Activated T-cell treated with anti-CD3 and anti-CD28 coated beads for 24 hours (primary cell): ENCODE data around the gene SYNE1.

ENCODE experiments used
- DNase-seq: peaks from one replicate; pipeline ENCODE4 v3.0.0-alpha.2; 2020; ENCODE audit warnings: low read depth

Gene SYNE1

DNA sequence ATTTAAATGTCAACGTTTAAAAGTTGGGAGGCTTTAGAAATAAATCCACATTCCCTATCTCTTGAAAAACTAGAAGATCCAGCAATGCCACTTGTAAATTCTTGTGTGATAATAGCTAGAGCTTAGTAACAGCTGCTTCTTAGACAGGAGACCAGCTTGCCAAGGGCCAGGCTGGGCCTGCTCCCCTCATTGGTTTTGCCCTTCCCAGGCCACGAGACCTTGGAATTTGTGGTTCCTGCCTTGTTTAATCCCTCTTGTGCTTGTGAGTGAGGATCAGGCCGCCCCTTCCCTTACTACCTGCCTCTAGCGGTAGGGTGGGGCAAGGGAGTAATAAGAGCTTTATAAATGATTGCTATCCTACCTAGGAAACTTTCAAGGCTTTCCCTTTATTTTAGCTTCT is 363.5 kb downstream of the SYNE1 start:
- DNase-seq = no peak

DNA sequence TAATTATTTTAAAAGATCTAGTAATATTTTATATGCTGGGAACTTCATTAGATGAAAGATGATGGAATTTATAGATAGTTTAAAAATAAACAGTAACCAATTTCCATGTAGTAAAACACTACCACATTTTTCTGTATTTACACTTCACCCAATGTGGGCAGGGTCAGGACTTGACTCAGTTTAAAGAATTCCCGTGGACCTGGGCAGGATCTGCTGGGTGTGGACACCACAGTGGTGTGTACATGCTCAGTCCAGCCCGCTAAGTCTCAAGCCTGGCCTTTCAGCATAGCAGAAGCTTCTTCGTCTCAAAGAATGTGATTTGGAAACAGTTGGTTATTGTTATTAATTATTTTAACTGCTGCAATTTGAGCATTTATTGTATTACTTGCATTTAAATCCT is 364.2 kb downstream of the SYNE1 start:
- DNase-seq = no peak

DNA sequence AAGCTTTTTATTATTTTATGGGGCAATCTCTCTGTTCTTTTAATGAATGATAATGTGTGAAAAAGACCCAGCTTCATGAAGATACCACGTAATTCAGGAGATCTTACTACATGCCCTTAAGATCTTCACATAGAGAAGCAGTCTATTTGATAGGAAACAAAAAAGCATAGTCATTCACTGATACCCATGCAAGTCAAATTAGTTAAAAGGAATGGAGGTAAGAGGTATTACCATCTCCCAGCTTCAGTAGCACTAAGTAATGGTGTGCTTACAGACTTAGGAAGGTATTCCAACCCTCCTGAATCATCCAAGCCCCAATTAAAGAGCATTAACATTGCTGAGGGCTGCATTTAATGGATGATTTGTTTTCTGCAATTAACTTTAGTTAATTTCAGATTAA is 364.7 kb downstream of the SYNE1 start:
- DNase-seq = no peak

DNA sequence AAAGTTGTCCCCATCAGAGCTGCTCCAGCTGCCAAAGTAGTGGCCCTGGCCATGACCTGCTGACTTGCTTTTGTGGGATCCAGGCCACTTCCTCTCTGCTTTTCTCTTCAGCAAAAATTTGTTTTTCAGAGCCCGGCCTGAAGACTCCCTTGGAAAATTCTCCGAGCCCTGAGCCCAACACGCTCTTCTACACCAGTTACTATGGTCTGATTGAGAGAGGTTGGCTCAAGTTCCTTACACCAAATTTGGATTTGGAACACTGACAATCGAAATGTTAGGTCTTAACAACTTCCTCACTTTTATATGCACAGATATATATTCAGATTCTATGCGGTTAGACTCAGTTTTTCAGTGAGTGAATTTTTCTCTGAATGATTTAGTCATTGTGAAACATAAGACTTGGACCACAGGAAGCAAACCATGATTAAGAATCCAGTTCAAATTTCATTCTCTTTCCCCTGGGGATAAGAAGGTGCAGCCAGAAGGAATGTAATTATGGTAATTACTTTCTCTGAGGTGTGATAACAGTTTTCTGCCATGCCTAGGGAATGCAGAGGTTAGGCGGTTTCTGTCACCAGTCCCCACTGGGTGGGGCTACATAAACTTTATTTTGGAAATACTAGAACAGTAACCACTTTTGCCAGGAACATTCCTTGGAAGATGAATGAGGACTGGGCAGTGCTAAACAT is 365.2 kb downstream of the SYNE1 start:
- no peak for DNase-seq

DNA sequence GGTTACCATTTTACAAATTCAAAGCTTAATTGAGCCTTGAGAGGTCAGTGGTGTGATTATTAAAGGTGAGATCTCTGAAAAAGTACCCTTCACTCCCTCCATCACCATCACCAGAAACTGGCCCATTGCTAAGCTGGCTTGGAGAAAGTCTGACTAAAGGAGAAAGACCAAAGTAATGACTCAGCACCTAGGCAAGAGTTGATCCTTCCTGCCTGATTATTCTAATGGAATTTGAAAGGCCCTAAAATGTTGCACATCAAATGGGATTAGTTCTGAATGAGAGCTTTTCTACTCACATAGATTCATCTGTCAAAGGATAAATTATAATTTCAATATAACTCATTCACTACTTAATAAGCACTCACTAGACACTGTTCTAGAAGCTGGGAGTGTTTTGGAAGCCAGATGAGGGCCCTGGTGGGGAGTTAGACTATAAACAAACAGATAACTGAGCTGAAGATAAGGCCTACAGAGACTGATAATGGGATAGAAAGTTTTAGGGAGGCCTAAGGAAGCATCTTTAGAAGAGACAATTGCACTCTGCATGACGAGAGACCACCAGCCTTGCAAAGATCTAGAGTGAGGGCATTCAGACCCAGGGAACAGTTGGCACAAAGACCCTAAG is 366.7 kb downstream of the SYNE1 start:
- no peak for DNase-seq

GRCh38 chr6:152268846-152269442 is 368.2 kb downstream of the SYNE1 start:
- DNase-seq = no peak

DNA sequence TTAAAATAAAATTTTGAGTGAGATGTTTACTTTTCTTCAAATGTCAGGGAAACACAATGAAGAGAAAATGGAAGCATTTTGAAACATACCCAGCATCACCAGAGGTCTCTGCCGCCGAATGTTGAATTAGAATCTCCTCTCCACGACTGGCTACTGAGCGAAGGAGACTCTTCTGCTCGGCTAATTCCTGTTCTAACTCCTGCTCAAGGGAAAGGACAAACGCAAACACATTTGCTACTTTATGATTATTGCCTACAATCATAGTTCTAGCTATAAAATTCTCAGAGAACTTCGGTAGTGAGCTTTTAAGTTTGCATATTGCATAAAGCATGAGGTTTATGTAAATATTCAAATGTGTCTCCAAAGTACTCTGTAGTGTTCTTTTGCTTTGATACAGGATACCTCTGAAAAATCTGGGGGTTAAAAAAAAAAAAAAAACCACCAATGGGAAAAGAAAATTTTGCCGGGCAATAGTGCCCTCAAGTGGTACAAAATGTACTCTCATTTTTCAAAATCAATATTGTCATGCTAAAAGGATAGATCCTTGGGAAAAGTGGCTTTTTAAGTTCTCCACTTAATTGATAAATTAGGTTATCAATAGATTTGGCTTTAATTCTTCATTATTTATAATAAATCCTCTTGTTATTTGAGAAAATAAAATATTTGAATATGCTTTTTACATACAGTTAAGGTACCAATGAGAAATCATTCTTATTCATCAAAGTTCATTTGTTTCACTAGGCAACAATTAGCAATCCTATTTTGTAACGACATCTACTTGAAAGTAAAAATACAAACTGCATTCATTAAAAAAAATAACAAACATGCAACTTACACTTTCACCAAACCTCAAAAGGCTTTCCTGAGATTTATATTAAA is 369.0 kb downstream of the SYNE1 start:
- peak; percentile 1 for DNase-seq

GRCh38 chr6:152265651-152266050 is 371.5 kb downstream of the SYNE1 start:
- DNase-seq = no peak

DNA sequence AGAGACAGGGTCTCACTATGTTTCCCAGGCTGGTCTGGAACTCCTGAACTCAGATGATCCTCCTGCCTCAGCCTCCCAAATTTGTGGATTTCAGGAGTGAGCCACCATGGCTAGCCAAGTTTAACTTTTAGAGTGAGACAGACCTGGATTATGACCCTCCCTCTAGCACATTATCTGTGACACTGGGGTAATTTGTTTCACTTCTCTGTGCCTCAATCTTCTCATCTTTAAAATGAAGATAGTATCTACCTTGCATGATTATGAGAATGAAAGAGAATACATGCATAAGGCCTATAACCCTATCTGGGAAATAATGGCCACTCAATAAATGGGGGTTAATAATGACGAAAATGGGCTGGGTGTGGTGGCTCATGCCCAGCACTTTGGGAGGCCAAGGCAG is 373.6 kb downstream of the SYNE1 start:
- no peak for DNase-seq

DNA sequence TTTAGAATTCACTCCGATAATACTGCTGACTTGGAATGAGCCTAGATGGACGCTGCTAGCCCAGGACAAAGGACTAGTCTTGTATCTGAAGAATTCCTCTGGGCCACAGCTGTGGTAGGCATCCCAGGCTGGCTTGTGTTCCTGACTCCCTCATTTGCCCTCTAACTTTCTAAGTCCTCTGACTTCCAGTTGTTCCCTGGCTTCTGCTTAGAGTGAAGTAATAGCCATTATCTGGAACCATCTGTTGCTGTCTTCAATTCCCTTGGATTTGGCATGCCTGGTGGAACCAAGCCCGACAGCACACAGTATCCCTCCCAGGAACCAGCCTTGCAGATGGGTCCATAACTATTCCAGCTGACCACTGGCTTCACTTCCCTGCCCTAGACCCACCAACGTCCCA is 376.0 kb downstream of the SYNE1 start:
- no peak for DNase-seq

DNA sequence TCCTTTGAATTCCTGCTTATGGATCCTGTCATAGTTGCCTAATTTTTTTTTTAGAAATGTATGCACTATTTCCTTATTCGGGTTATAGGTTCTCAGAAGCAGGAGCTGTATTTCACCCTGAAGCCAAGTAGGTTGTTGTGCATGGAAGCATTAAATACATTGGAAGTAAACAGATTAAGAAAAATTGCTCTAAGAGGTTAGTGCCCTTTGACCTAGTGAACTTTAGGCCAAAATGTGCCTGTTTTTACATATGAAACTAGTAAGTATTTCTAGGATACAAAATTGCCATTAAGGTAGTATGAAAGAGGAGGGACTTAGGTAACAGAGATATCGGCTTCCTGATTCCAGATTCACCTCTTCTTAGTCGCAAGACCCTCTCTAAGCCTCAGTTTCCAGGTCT is 377.9 kb downstream of the SYNE1 start:
- DNase-seq = no peak

DNA sequence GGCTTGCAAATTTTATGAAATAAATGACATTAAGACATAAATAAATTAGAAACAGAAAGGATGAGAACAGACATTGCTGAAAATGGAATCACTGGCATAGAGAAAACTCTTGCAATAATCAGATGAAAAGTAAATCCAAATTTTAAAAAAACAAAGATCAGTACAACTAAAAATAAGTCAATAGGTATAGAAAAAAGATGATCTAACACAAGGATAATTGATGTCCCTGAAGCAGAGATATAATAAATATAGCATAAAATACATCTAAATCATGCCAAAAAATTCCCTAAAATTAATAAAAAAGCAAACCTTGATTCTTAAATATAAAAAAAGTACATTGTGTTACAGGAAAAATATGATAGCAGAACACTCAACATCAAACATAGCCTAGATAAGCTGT is 379.6 kb downstream of the SYNE1 start:
- no peak for DNase-seq

DNA sequence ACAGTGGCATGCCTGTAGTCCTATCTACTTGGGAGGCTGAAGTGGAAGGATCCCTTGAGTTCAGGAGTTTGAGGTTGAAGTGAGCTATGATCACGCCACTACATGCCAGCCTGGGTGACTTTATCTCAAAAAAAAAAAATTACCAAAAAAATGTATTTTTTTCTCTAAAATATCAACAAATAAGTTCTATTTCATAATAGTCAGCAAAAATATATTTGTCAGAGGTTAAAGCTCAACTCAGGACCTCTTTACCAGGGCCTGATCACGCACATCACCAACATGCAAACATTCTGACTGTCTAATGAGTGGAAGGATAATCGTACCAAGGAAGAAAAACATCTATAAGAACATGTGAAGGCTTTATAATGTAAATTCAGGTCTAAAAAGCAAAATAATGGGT is 387.0 kb downstream of the SYNE1 start:
- no peak for DNase-seq

DNA sequence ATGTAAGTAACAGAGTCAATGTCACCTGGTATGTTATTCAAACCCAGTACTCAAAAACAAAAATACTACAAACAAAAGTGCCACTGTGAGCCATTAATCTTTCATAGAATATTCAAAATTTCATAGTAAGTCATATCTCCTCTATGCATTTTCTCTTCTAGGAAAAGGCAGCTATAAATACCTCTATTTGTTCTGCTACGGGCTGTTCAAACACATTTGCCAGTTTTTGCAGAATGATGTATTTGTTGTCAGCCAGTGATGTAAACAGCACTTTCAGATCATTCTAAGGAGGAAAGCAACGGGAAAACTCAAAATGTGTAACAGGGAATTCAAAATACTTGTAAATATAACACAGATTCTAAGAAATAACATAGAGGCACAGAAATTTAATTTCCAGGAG is 388.2 kb downstream of the SYNE1 start:
- DNase-seq = no peak

DNA sequence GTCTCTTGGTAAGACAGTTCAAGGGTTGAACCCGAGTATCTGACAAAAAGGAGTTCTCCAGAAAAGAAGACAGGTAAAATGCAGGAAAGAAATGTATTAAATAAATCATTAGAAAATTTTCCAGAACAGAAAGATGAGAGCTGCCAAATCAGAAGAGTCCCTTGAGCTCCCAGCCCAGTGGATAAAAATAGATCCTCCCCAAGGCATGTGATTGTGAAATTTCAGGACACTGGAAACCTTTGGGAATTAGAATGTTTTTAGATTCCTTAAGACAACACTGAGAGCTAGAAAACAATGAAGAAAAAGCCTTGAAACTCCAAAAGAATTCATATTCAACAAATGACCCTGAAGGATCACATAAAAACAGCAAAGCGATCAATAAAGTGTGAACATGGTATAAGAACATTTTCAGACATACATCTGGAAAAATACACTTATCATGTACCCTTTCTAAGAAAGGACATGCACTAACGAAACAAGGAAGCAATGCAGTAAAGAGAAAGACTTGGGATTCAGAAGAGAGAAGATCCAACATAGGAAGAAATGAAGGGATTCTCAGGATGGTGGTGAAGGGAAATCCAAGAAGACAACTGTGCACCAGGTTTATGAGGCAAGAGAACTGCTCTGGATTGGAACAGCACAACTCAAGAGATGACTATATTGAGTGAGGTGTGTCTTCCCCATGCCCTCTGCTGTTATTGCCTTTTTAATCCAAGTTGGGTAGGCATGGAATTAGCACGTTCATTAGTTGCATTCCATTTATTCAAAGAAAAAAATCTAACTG is 390.4 kb downstream of the SYNE1 start:
- no peak for DNase-seq

GRCh38 chr6:152244998-152245630 is 392.0 kb downstream of the SYNE1 start:
- DNase-seq = no peak

DNA sequence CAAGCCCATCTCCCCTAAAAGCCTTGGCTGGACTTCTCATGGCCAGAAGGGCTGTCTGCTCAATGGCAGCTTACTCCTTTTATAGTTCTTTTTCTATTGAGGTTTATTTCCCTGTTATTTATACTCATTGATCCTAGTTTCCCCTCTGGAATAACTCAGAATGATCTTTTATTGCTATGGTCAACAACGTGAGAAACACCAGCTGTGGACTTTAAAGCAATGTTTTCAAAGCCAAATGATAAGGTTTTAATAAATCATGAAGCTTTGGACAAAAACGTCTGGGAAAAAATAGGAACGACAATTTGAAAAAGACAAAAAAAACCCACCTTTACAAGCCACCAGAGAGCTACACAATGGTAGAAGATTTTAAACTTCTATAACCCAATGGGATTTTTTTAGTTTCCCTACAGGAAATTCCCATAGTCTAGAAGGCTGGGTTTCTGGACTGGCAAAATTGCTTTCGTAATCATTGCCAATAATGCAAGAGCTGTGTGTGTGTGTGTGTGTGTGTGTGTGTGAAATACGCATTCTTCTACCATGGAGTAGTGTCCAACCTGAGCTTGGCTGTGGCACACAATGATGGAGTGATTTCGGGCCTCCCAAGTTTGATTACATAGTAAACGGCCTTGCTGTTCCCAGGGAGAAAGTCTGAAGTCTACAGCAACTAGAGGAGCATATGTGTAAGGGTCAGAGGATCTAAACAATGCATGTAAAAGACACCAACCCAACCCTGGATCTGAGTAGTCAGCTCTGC is 396.0 kb downstream of the SYNE1 start:
- DNase-seq = no peak

DNA sequence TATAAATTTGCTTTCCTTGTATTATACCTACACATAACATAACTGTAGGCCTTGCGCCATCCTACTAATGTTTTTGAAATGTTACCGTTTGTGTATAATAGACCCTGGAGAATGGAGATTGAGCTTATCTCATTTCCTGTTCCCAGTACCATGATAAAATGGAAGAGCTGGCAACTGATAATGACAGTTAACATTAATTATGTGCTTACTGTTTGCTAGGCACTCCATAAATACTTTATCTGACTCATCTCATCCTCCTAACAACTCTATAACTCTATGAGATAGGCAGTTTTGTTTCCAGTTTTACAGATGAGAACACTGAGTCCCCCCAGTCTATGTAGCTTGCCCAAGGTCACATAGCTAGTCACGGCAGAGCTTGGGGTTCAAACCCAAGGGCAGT is 396.7 kb downstream of the SYNE1 start:
- DNase-seq = no peak

GRCh38 chr6:152236370-152237097 is 400.6 kb downstream of the SYNE1 start:
- DNase-seq = no peak
